ENCODE measurements around the gene ATXN1.
"Not testable (repeated sequence)": the region's sequence is repeated elsewhere in the genome, so short reads cannot be mapped to it uniquely, and the experiment has no call there.

The ATXN1 gene

DNA sequence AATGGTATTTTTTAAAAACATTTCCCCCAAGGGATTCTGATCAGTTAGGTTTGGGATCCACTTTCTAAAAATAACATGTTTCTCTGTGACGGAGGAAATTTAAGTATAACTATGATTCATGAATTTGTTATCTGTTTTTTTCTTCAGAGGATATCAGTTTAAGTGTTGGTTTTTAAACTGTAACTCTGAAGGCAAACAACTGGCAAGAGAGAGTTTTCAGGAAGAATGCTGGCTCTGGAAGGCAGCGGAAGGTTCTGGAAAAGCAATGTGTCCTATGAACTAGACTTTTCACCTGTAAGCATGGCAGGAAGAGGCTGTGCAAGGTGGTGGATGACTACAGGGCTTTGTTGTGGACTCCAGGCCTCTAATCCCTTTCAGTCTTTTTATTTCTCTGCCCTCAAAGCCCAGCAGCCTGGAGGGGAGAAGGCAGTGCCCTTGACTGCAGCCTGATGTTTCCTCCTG is 369.8 kb downstream of the ATXN1 start:
- TF ChIP-seq EZH2phosphoT487 (IDR thresholded peaks at IDR 0.05; ENCODE audit: borderline replicate concordance) (no peak), CTCF (conservative IDR thresholded peaks at IDR 0.05; ENCODE audit: low read length) (no peak)
- Histone ChIP-seq H3K4me3 (ENCODE audit: low read length, poor library complexity, severe bottlenecking) (no peak overlapping the region), H3K36me3 (ENCODE audit: insufficient read depth, low read length) (no peaks in the 10 kb centered on the region), H3F3A (ENCODE audit: low read depth) (no peaks in the 10 kb centered on the region), H4K20me1 (ENCODE audit: insufficient read depth, low read length, poor library complexity, severe bottlenecking) (no peaks in the 10 kb centered on the region), H3K79me2 (ENCODE audit: insufficient read depth, low read length) (no peaks in the 10 kb centered on the region), H2AFZ (ENCODE audit: low read length) (no peak overlapping the region), H3K27me3 (ENCODE audit: insufficient read depth, low read length, poor library complexity, severe bottlenecking) (no peaks in the 10 kb centered on the region), H3K9ac (ENCODE audit: low read depth, low read length, poor library complexity, severe bottlenecking) (no peak overlapping the region), H3K4me1 (ENCODE audit: insufficient read depth, low read length, poor library complexity, severe bottlenecking) (no peaks in the 10 kb centered on the region), H3K9me2 (replicated peaks; ENCODE audit: low read depth, low read length) (no peaks in the 10 kb centered on the region), H3K9me3 (ENCODE audit: insufficient read depth, low read depth, low read length) (no peaks in the 10 kb centered on the region), H3K4me2 (ENCODE audit: low read depth, low read length, poor library complexity, severe bottlenecking) (no peak overlapping the region)

- H3F3A ChIP-seq (ENCODE audit: low read depth); H3K4me2 ChIP-seq (ENCODE audit: low read depth, low read length, poor library complexity, severe bottlenecking); H3K9me2 ChIP-seq (replicated peaks; ENCODE audit: low read depth, low read length); H3K36me3 ChIP-seq (ENCODE audit: insufficient read depth, low read length); H3K9me3 ChIP-seq (ENCODE audit: insufficient read depth, low read depth, low read length); H2AFZ ChIP-seq (ENCODE audit: low read length); H3K27me3 ChIP-seq (ENCODE audit: insufficient read depth, low read length, poor library complexity, severe bottlenecking); H3K4me1 ChIP-seq (ENCODE audit: insufficient read depth, low read length, poor library complexity, severe bottlenecking); H3K4me3 ChIP-seq (ENCODE audit: low read length, poor library complexity, severe bottlenecking); H4K20me1 ChIP-seq (ENCODE audit: insufficient read depth, low read length, poor library complexity, severe bottlenecking); H3K9ac ChIP-seq (ENCODE audit: low read depth, low read length, poor library complexity, severe bottlenecking); H3K79me2 ChIP-seq (ENCODE audit: insufficient read depth, low read length): not testable (repeated sequence)
Observed at GRCh38 chr6:16390909-16391450, 370.3 kb downstream of the ATXN1 start.

GRCh38 chr6:16389642-16390041 is 371.6 kb downstream of the ATXN1 start:
- Histone ChIP-seq H3K9me3 (ENCODE audit: insufficient read depth, low read depth, low read length) (no peaks in the 10 kb centered on the region), H3K9ac (ENCODE audit: low read depth, low read length, poor library complexity, severe bottlenecking) (no peak overlapping the region), H3K36me3 (ENCODE audit: insufficient read depth, low read length) (no peaks in the 10 kb centered on the region), H3K4me2 (ENCODE audit: low read depth, low read length, poor library complexity, severe bottlenecking) (no peak overlapping the region), H3F3A (ENCODE audit: low read depth) (no peaks in the 10 kb centered on the region), H3K27me3 (ENCODE audit: insufficient read depth, low read length, poor library complexity, severe bottlenecking) (no peaks in the 10 kb centered on the region), H3K4me1 (ENCODE audit: insufficient read depth, low read length, poor library complexity, severe bottlenecking) (no peaks in the 10 kb centered on the region), H3K9me2 (replicated peaks; ENCODE audit: low read depth, low read length) (no peaks in the 10 kb centered on the region), H2AFZ (ENCODE audit: low read length) (no peak overlapping the region), H4K20me1 (ENCODE audit: insufficient read depth, low read length, poor library complexity, severe bottlenecking) (no peaks in the 10 kb centered on the region), H3K79me2 (ENCODE audit: insufficient read depth, low read length) (no peaks in the 10 kb centered on the region), H3K4me3 (ENCODE audit: low read length, poor library complexity, severe bottlenecking) (no peak overlapping the region)
- TF ChIP-seq CTCF (conservative IDR thresholded peaks at IDR 0.05; ENCODE audit: low read length) (no peak), EZH2phosphoT487 (IDR thresholded peaks at IDR 0.05; ENCODE audit: borderline replicate concordance) (no peak)

GRCh38 chr6:16388488-16388887 is 372.8 kb downstream of the ATXN1 start:
- Histone ChIP-seq H4K20me1 (ENCODE audit: insufficient read depth, low read length, poor library complexity, severe bottlenecking) (no peaks in the 10 kb centered on the region), H3K4me3 (ENCODE audit: low read length, poor library complexity, severe bottlenecking) (no peak overlapping the region), H3K9me2 (replicated peaks; ENCODE audit: low read depth, low read length) (no peaks in the 10 kb centered on the region), H2AFZ (ENCODE audit: low read length) (no peak overlapping the region), H3K9ac (ENCODE audit: low read depth, low read length, poor library complexity, severe bottlenecking) (no peak overlapping the region), H3K36me3 (ENCODE audit: insufficient read depth, low read length) (no peaks in the 10 kb centered on the region), H3F3A (ENCODE audit: low read depth) (no peaks in the 10 kb centered on the region), H3K4me2 (ENCODE audit: low read depth, low read length, poor library complexity, severe bottlenecking) (no peak overlapping the region), H3K9me3 (ENCODE audit: insufficient read depth, low read depth, low read length) (no peaks in the 10 kb centered on the region), H3K27me3 (ENCODE audit: insufficient read depth, low read length, poor library complexity, severe bottlenecking) (no peaks in the 10 kb centered on the region), H3K4me1 (ENCODE audit: insufficient read depth, low read length, poor library complexity, severe bottlenecking) (no peaks in the 10 kb centered on the region), H3K79me2 (ENCODE audit: insufficient read depth, low read length) (no peaks in the 10 kb centered on the region)
- TF ChIP-seq CTCF (conservative IDR thresholded peaks at IDR 0.05; ENCODE audit: low read length), result no peak
- no peak for TF ChIP-seq EZH2phosphoT487 (IDR thresholded peaks at IDR 0.05; ENCODE audit: borderline replicate concordance)

Measured in Loucy (cell line).